Muscle of leg (tissue), 9 donors: ENCODE measurements around the gene EMC8. TPM values are rescaled to one million over a fixed set of nuclear protein-coding genes. Genes with fewer than 3 reads are reported as not detected.

ENCODE experiments used
- polyA plus RNA-seq, 8 donors: library from polyadenylated mRNA; unstranded; fragments of 120-200 nt; gene quantifications; one replicate each; pipeline versions ENCODE4 v1.2.1 to v1.2.3, GENCODE V29; 2013; ENCODE audit warnings: inconsistent platforms in 1 of 8, low replicate concordance in 1 of 8; ENCODE audit not compliant: insufficient read length in 8 of 8, insufficient read depth in 1 of 8
- total RNA-seq: library from RNA; stranded (reverse); fragments of 120-200 nt; gene quantifications from one replicate; pipeline ENCODE4 v1.2.4, GENCODE V29; 2013

Gene EMC8
- total and polyA plus RNA-seq, 9 donors: 17.4 to 24.9 (median 20.1) TPM

Other genes starting within 250 kb of the EMC8 start
- gene GSE1, start 186.2 kb downstream of the EMC8 start, total RNA-seq: 32.4 TPM
- gene GSE1, start 186.2 kb downstream of the EMC8 start, polyA plus RNA-seq: 10 to 100 TPM; 38.0 to 67.4 (median 53.0) TPM
- gene GINS2, start 110.6 kb downstream of the EMC8 start, total RNA-seq: 8.5 TPM
- gene GINS2, start 110.6 kb downstream of the EMC8 start, polyA plus RNA-seq: 10 to 100 TPM in 5 of 8 donors, 1 to 10 TPM in 3; 9.0 to 15.5 (median 11.0) TPM
- 1.3 TPM for gene C16orf74, start 48.4 kb downstream of the EMC8 start, total RNA-seq
- gene C16orf74, start 48.4 kb downstream of the EMC8 start, polyA plus RNA-seq: 1 to 10 TPM; 1.2 to 2.9 (median 1.8) TPM
- gene COX4I1, start 151 bp upstream of the EMC8 start, total RNA-seq: 518 TPM
- 100 to 1,000 TPM; 440 to 555 (median 479) TPM for gene COX4I1, start 151 bp upstream of the EMC8 start, polyA plus RNA-seq
- 7.0 TPM for gene IRF8, start 99.6 kb upstream of the EMC8 start, total RNA-seq
- gene IRF8, start 99.6 kb upstream of the EMC8 start, polyA plus RNA-seq: 1 to 10 TPM; 3.6 to 7.7 (median 5.7) TPM